A673 (cell line): ENCODE measurements around the gene KCTD21. TPM values are rescaled to one million over a fixed set of nuclear protein-coding genes. Genes with fewer than 3 reads are reported as not detected.

Source experiments
- BruUV-seq: library from RNA; stranded (reverse); fragments of 400-500 nt; replicated peaks from 2 replicates; lab custom pipeline; 2021; lab: Mats Ljungman, UMichigan
- CTCF ChIA-PET: fragments of 300-600 bp; sonication (Branson Sonifier 250); formaldehyde crosslinking; loops from one replicate; lab custom pipeline; 2022; ENCODE audit warnings: antibody characterized with exemption; lab: Charles Lee
- POLR2A ChIA-PET: fragments of 300-600 bp; sonication (Branson Sonifier 250); formaldehyde crosslinking; loops from one replicate; lab custom pipeline; 2022; ENCODE audit warnings: antibody characterized with exemption; ENCODE audit not compliant: low non-redundant PET; lab: Charles Lee
- DNase-seq: peaks from one replicate; pipeline ENCODE4 v3.0.0-alpha.2; 2015; ENCODE audit warnings: low spot score
- H3K27ac ChIP-seq: fragments of 200-600 bp; sonication (generic); 2 replicates; pipeline ENCODE4 v1.5.1; 2016; ENCODE audit warnings: mixed run types, low read depth, mild to moderate bottlenecking, mixed read lengths, antibody characterized with exemption, low read length; ENCODE audit not compliant: poor library complexity, severe bottlenecking
- H3K27me3 ChIP-seq: fragments of 200-600 bp; sonication (generic); replicated peaks from 2 replicates; pipeline ENCODE4 v1.6.1; 2017; ENCODE audit warnings: mixed run types, low read depth, mild to moderate bottlenecking, mixed read lengths, antibody characterized with exemption, low read length; ENCODE audit not compliant: insufficient read depth, poor library complexity
- H3K36me3 ChIP-seq: fragments of 200-600 bp; sonication (generic); 2 replicates; pipeline ENCODE4 v1.6.1; 2016; ENCODE audit warnings: mixed run types, mild to moderate bottlenecking, mixed read lengths, antibody characterized with exemption, low read length; ENCODE audit not compliant: insufficient read depth, poor library complexity, severe bottlenecking
- H3K4me1 ChIP-seq: fragments of 200-600 bp; sonication (generic); 2 replicates; pipeline ENCODE4 v1.6.1; 2017; ENCODE audit warnings: mixed run types, mild to moderate bottlenecking, mixed read lengths, antibody characterized with exemption, low read length; ENCODE audit not compliant: insufficient read depth, poor library complexity, severe bottlenecking
- H3K4me3 ChIP-seq: fragments of 200-600 bp; sonication (generic); 2 replicates; pipeline ENCODE4 v1.5.1; 2016; ENCODE audit warnings: low read depth, mixed run types, mild to moderate bottlenecking, mixed read lengths, low read length; ENCODE audit not compliant: poor library complexity, severe bottlenecking
- H3K9me3 ChIP-seq: fragments of 200-600 bp; sonication (generic); 2 replicates; pipeline ENCODE4 v1.6.1; 2016; ENCODE audit warnings: mixed run types, low read depth, mild to moderate bottlenecking, mixed read lengths, antibody characterized with exemption, low read length; ENCODE audit not compliant: poor library complexity, severe bottlenecking
- EZH2 ChIP-seq: fragments of 200-600 bp; sonication (generic); IDR thresholded peaks from 2 replicates; pipeline ENCODE4 v1.6.1; 2017; ENCODE audit warnings: borderline replicate concordance, low read depth, mild to moderate bottlenecking, mixed read lengths, antibody characterized with exemption, low read length; ENCODE audit not compliant: poor library complexity, severe bottlenecking
- intact Hi-C: fragments of 100-400 bp; cut with micrococcal nuclease; formaldehyde crosslinking; loops from one replicate; pipeline ENCODE4 v1.10.0; 2022; ENCODE audit not compliant: unreplicated experiment
- total RNA-seq: library from RNA; stranded (reverse); gene quantifications from 2 replicates; pipeline ENCODE4 v1.2.3, GENCODE V29; 2021
- TF ChIP-seq, protein P1 (sequence below): fragments of 300-800, 200-600 bp; sonication (generic); conservative IDR thresholded peaks from 2 replicates; pipeline ENCODE4 v1.5.1; 2017; ENCODE audit warnings: low read depth, mild to moderate bottlenecking, antibody characterized with exemption, low read length, moderate library complexity, mixed read lengths

KCTD21 gene
- total RNA-seq, 1 experiment from 2014 or later, result 3.5 TPM

GRCh38 chr11:78212586-78213371, 24.4 kb upstream of the KCTD21 start:
- Histone ChIP-seq H3K4me1 (no peaks in the 10 kb centered on the region), H3K4me3 (no peak overlapping the region), H3K36me3 (no peaks in the 10 kb centered on the region), H3K9me3 (no peaks in the 10 kb centered on the region), H3K27me3 (no peaks in the 10 kb centered on the region), H3K27ac (no peak overlapping the region)
- POLR2A ChIA-PET, result no interaction called here
- no peak for DNase-seq
- no peak for TF ChIP-seq EZH2
- TF ChIP-seq, protein P1, sequence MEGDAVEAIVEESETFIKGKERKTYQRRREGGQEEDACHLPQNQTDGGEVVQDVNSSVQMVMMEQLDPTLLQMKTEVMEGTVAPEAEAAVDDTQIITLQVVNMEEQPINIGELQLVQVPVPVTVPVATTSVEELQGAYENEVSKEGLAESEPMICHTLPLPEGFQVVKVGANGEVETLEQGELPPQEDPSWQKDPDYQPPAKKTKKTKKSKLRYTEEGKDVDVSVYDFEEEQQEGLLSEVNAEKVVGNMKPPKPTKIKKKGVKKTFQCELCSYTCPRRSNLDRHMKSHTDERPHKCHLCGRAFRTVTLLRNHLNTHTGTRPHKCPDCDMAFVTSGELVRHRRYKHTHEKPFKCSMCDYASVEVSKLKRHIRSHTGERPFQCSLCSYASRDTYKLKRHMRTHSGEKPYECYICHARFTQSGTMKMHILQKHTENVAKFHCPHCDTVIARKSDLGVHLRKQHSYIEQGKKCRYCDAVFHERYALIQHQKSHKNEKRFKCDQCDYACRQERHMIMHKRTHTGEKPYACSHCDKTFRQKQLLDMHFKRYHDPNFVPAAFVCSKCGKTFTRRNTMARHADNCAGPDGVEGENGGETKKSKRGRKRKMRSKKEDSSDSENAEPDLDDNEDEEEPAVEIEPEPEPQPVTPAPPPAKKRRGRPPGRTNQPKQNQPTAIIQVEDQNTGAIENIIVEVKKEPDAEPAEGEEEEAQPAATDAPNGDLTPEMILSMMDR, result no peak
- intact Hi-C loops, result no loop called here
- no TSS peak for BruUV-seq
- CTCF ChIA-PET, result no interaction called here

GRCh38 chr11:78211565-78211964, 23.1 kb upstream of the KCTD21 start:
- TF ChIP-seq EZH2, result no peak
- TF ChIP-seq, protein P1, result no peak
- H3K9me3 ChIP-seq, result no peaks in the 10 kb centered on the region
- no TSS peak for BruUV-seq
- H3K36me3 ChIP-seq, result no peaks in the 10 kb centered on the region
- ChIA-PET POLR2A (no interaction called here), CTCF (no interaction called here)
- H3K27me3 ChIP-seq, result no peaks in the 10 kb centered on the region
- intact Hi-C loops, result no loop called here
- DNase-seq, result no peak
- no peak overlapping the region for H3K27ac ChIP-seq
- no peak overlapping the region for H3K4me3 ChIP-seq
- H3K4me1 ChIP-seq, result no peaks in the 10 kb centered on the region

DNA sequence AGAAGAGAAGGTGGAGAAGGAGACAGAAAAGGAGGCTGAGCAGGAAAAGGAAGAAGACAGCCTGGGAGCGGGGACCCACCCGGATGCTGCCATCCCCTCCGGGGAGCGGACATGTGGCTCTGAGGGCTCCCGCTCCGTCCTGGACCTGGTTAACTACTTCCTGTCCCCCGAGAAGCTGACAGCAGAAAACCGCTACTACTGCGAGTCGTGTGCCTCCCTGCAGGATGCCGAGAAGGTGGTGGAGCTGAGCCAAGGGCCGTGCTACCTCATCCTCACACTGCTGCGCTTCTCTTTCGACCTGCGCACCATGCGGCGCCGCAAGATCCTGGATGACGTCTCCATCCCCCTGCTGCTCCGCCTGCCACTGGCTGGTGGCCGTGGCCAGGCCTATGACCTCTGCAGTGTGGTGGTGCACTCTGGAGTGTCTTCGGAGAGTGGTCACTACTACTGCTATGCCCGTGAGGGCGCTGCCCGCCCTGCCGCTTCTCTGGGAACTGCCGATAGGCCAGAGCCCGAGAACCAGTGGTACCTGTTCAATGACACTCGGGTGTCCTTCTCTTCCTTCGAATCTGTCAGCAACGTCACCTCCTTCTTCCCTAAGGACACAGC, 21.7 kb upstream of the KCTD21 start:
- no peaks in the 10 kb centered on the region for H3K36me3 ChIP-seq
- TF ChIP-seq EZH2, result no peak
- TF ChIP-seq, protein P1, result no peak
- H3K4me1 ChIP-seq, result no peaks in the 10 kb centered on the region
- no peaks in the 10 kb centered on the region for H3K9me3 ChIP-seq
- intact Hi-C loops, result no loop called here
- POLR2A ChIA-PET, result no interaction called here
- CTCF ChIA-PET, result no interaction called here
- H3K4me3 ChIP-seq, result no peak overlapping the region
- H3K27me3 ChIP-seq, result no peaks in the 10 kb centered on the region
- H3K27ac ChIP-seq, result no peak overlapping the region
- DNase-seq, result no peak
- no TSS peak for BruUV-seq
